ENCODE results near the gene ZNF500.

Gene ZNF500

GRCh38 chr16:4750896-4751295 lies 16.1 kb downstream of the ZNF500 start:
- TF ChIP-seq, protein P1, sequence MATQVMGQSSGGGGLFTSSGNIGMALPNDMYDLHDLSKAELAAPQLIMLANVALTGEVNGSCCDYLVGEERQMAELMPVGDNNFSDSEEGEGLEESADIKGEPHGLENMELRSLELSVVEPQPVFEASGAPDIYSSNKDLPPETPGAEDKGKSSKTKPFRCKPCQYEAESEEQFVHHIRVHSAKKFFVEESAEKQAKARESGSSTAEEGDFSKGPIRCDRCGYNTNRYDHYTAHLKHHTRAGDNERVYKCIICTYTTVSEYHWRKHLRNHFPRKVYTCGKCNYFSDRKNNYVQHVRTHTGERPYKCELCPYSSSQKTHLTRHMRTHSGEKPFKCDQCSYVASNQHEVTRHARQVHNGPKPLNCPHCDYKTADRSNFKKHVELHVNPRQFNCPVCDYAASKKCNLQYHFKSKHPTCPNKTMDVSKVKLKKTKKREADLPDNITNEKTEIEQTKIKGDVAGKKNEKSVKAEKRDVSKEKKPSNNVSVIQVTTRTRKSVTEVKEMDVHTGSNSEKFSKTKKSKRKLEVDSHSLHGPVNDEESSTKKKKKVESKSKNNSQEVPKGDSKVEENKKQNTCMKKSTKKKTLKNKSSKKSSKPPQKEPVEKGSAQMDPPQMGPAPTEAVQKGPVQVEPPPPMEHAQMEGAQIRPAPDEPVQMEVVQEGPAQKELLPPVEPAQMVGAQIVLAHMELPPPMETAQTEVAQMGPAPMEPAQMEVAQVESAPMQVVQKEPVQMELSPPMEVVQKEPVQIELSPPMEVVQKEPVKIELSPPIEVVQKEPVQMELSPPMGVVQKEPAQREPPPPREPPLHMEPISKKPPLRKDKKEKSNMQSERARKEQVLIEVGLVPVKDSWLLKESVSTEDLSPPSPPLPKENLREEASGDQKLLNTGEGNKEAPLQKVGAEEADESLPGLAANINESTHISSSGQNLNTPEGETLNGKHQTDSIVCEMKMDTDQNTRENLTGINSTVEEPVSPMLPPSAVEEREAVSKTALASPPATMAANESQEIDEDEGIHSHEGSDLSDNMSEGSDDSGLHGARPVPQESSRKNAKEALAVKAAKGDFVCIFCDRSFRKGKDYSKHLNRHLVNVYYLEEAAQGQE (IDR thresholded peaks at IDR 0.05; ENCODE audit: low read depth) = no peak
- TF ChIP-seq EGR1 (IDR thresholded peaks at IDR 0.05) (no peak), RAD21 (IDR thresholded peaks at IDR 0.05; ENCODE audit: low read depth) (no peak)

GRCh38 chr16:4749700-4750257 lies 17.2 kb downstream of the ZNF500 start:
- TF ChIP-seq NFIC (IDR thresholded peaks at IDR 0.05) (no peak), CEBPB (IDR thresholded peaks at IDR 0.05) (no peak), CREB1 (IDR thresholded peaks at IDR 0.05; ENCODE audit: low read depth) (no peak)
- TF ChIP-seq, protein P2, sequence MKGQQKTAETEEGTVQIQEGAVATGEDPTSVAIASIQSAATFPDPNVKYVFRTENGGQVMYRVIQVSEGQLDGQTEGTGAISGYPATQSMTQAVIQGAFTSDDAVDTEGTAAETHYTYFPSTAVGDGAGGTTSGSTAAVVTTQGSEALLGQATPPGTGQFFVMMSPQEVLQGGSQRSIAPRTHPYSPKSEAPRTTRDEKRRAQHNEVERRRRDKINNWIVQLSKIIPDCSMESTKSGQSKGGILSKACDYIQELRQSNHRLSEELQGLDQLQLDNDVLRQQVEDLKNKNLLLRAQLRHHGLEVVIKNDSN (IDR thresholded peaks at IDR 0.05) = no peak

DNA sequence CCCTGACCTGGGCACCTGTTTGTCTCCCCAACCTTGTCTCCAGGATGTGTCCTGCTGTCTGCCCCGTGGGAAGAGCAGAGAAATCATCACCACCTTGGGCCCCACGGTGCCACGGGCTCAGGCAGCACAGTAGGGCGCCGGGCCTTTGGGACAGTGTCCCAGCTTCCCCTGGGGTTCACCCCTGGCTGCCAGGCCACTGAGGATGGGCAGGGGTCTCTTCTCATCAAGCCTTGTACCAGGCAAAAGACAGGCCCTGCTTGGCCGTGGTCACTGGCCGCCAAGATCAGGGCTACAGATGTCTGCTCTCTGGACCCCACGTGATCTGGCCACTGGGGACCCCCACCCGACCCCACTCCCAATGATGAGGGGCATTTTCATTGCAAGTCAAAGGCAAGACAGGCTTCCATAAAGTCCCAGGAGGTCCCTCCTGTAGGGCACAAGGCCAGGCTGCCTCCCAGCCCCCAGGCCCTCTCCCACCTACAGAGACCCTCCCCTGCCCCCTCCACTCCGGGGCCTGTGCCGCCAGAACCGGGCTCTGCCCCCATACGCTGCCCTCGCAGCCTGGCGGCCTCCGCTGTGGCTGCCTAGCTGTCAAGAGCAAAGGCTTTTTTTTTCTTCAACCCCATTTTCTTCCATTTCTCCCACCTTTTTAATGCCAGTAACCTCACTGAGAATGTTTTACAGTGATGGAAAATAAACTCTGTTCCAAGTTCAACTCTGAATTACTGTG lies 18.1 kb downstream of the ZNF500 start:
- no peak for TF ChIP-seq RAD21 (IDR thresholded peaks at IDR 0.05; ENCODE audit: low read depth)
- TF ChIP-seq TAF1 (IDR thresholded peaks at IDR 0.05; ENCODE audit: low read depth) = no peak
- no peak for TF ChIP-seq NFIC (IDR thresholded peaks at IDR 0.05)
- no peak for TF ChIP-seq EGR1 (IDR thresholded peaks at IDR 0.05)
- TF ChIP-seq ZBTB7A (IDR thresholded peaks at IDR 0.05; ENCODE audit: low read depth) = no peak
- TF ChIP-seq CEBPB (IDR thresholded peaks at IDR 0.05) = no peak
- no peak for TF ChIP-seq EP300 (IDR thresholded peaks at IDR 0.05; ENCODE audit: borderline replicate concordance)
- TF ChIP-seq MAX (IDR thresholded peaks at IDR 0.05) = no peak
- TF ChIP-seq, protein P1 (IDR thresholded peaks at IDR 0.05; ENCODE audit: low read depth) = no peak
- TF ChIP-seq FOXM1 (IDR thresholded peaks at IDR 0.05; ENCODE audit: borderline replicate concordance, low read depth) = no peak
- no peak for TF ChIP-seq CREB1 (IDR thresholded peaks at IDR 0.05; ENCODE audit: low read depth)
- TF ChIP-seq YY1 (IDR thresholded peaks at IDR 0.05; ENCODE audit: low read depth) = no peak
- no peak for TF ChIP-seq TCF12 (IDR thresholded peaks at IDR 0.05; ENCODE audit: low read depth)
- TF ChIP-seq TEAD4 (IDR thresholded peaks at IDR 0.05) = no peak
- TF ChIP-seq, protein P2 (IDR thresholded peaks at IDR 0.05) = no peak

DNA sequence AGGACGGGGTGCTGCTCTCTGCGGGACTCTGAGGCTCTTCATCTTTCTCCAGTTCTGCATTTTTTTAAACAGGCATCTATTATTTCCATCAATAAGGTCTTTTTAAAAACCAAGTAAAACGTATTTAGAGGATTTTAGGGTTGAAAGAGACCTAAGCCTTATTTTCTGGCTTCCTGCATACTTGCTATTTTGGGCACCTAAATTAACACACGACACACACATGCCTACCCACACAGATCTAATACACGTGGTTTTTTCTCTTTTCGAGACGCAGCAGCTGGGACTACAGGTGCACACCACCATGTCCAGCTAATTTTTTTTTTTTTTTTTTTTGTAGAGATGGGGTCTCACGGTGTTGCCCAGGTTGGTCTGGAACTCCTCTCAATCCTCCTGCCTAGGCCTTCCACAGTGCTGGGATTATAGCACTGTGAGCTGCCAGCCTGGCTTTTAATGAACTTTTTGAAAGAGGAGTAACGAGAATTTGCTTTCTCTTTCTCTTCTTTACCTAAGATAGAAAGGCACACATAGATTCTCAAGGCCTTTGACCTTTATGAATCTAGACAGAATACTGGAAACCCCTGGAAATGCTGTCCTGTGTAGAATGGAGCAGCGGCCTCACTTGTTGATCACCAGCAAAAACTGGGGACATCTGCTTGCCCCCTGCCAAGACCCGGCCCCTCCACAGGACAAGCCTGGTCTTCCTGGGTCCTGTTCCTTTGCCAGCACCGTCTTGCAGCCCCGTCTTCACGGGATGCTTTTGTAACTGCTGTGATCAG lies 18.9 kb downstream of the ZNF500 start:
- no peak for TF ChIP-seq YY1 (IDR thresholded peaks at IDR 0.05; ENCODE audit: low read depth)
- TF ChIP-seq RAD21 (IDR thresholded peaks at IDR 0.05; ENCODE audit: low read depth) = no peak
- TF ChIP-seq CREB1 (IDR thresholded peaks at IDR 0.05; ENCODE audit: low read depth) = no peak
- no peak for TF ChIP-seq TCF12 (IDR thresholded peaks at IDR 0.05; ENCODE audit: low read depth)
- no peak for TF ChIP-seq TEAD4 (IDR thresholded peaks at IDR 0.05)
- no peak for TF ChIP-seq TAF1 (IDR thresholded peaks at IDR 0.05; ENCODE audit: low read depth)
- TF ChIP-seq MAX (IDR thresholded peaks at IDR 0.05) = no peak
- no peak for TF ChIP-seq CEBPB (IDR thresholded peaks at IDR 0.05)
- TF ChIP-seq ZBTB7A (IDR thresholded peaks at IDR 0.05; ENCODE audit: low read depth) = no peak
- TF ChIP-seq, protein P2 (IDR thresholded peaks at IDR 0.05) = no peak
- no peak for TF ChIP-seq NFIC (IDR thresholded peaks at IDR 0.05)
- TF ChIP-seq, protein P1 (IDR thresholded peaks at IDR 0.05; ENCODE audit: low read depth) = no peak
- TF ChIP-seq EGR1 (IDR thresholded peaks at IDR 0.05) = no peak
- no peak for TF ChIP-seq FOXM1 (IDR thresholded peaks at IDR 0.05; ENCODE audit: borderline replicate concordance, low read depth)
- no peak for TF ChIP-seq EP300 (IDR thresholded peaks at IDR 0.05; ENCODE audit: borderline replicate concordance)

Measured in Ishikawa (cell line).